ENCODE results near the gene SLC33A1.
"Not testable (repeated sequence)": the region's sequence is repeated elsewhere in the genome, so short reads cannot be mapped to it uniquely, and the experiment has no call there.

Gene SLC33A1

DNA sequence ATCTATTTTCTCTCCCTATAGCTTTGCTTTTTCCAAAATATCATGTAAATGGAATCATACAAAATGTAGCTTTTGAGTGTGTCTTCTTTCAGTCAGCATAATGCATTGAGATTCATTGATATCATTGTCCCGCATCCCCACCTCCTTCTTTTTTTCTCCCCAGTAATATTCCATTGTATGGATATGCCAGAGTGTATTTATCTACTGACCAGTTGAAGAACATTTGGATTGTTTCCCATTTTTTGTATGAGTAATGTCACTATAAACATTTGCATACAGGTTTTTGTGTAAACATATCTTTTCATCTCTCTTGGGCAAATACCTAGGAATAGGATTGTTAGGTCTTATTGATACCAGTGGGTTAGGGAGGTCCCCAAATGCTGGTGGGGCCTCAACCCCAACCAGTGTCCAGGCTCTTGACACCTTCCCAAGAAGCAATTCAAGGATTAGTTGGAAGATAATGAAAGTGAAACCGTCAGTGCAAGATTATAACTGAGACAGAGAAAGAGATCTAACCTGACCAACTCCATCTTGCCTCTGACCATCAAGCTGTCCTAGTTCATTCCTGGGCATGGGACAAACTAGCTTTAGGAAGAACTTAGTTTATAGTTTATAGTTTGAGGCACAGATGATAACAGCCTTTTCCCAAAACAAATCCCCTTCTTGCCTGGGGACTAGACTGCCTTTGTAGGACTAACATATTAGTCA, 7.4 kb upstream of the SLC33A1 start:
- no peak for DNase-seq (ENCODE audit: low spot score)

DNA sequence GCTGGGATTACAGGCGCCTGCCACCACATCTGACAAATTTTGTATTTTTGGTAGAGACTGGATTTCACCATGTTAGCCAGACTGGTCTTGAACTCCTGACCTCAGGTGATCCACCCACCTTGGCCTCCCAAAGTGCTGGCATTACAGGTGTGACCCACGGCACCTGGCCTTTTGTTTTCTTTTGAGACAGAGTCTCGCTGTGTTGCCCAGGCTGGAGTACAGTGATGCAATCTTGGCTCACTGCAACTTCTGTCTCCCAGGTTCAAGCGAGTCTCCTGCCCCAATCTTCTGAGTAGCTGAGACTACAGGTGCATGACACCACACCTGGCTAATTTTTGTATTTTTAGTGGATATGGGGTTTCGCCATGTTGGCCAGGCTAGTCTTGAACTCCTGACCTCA, 6.2 kb upstream of the SLC33A1 start:
- DNase-seq (ENCODE audit: low spot score): not testable (repeated sequence)

DNA sequence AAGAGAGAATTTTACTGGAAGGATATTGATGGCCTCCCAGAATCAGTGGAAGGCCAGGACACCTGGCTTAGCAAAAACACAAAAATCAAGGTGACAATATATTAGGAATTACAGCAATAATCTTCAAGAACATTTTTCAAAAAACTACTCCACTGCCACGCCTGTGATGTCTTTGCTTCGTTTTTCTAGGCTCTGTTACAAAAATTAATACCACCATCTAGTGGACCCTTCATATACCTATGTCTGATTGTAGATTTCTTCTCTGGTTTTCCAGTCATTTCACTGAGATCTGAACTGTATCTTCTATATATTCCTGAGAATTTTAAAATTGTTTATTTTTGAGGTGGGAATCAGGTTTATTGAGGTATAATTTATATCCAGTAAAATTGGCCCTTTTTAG, 5.6 kb upstream of the SLC33A1 start:
- peak; percentile 52 for DNase-seq (ENCODE audit: low spot score)

GRCh38 chr3:155853214-155854140, 750 bp downstream of the SLC33A1 start:
- peak; percentile 37 for DNase-seq (ENCODE audit: low spot score)

- no peak for DNase-seq (ENCODE audit: low spot score)
Measured at GRCh38 chr3:155852341-155852740, 1.9 kb downstream of the SLC33A1 start.

GRCh38 chr3:155849404-155849803, 4.8 kb downstream of the SLC33A1 start:
- not testable (repeated sequence) for DNase-seq (ENCODE audit: low spot score)

DNA sequence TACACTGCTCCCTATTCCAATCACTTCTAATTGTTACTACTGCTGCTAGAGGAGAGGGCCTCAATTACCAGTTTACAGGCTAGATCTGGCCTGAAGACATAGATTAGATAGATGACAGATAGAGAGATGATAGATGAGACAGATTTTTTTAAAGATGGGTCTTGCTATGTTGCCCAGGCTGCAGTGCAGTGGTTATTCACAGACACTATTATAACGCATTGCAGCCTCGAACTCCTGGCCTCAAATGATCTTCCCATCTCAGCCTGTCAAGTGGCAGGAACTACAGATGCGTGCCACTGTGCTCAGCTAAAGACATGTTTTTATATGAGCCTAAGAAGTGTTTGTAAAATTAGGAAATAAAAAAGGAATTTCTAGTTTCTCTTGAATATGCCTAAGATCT, 6.2 kb downstream of the SLC33A1 start:
- DNase-seq (ENCODE audit: low spot score): no peak

DNA sequence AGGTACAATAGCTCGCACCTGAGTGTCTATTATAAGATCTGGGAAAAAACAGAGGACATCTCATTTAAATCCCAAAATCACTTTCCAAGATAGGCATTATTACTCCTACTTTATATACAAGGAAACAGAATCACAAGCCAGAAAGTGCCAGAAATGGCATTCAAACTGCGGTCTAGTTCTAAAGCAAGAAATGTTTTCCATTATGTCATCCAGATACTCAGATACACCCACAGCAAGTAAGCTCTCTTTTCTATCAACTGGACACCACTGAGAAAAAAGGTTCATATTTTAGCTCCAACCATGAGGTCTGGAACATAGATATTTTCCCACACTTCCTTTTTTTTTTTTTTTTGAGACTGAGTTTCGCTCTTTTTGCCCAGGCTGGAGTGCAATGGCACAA, 8.1 kb downstream of the SLC33A1 start:
- DNase-seq (ENCODE audit: low spot score): no peak

- no peak for DNase-seq (ENCODE audit: low spot score)
Measured at GRCh38 chr3:155843569-155843968, 10.7 kb downstream of the SLC33A1 start.

DNA sequence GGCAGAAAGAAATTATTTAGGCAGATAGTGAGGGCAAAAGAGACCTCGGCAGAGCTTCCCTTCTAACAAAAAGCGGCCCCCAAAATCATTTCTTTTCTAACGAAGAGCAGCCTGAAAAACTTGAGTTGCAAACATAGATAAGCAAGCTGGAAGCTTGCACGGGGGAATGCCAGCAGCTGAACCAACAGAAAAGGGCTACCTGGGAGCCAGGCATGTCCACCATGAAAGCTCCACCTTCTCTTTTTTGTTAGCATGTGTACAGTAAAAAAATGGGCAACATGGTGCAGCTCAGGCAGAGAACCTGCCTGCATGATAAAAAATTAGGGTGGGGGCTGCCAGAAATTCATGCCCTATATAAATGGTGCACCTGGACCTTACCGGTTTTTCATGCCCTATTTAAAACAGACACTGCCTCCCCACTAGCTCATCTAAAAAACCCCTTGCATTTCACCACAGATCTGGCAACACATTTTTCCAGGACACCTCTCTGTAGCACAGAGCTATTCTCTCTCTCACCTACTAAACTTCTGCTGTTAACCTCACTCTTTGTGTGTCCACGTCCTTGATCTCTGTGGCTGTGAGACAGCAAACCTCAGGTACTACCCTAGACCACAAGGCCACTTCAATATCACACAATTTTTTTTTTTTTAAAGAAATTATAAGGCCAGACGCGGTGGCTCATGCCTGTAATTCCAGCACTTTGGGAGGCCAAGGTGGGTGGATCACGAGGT, 18.7 kb downstream of the SLC33A1 start:
- DNase-seq (ENCODE audit: low spot score): no peak

- peak; percentile 55 for DNase-seq (ENCODE audit: low spot score)
Measured at GRCh38 chr3:155828490-155829098, 25.6 kb downstream of the SLC33A1 start.

GRCh38 chr3:155815030-155815545, 39.1 kb downstream of the SLC33A1 start:
- no peak for DNase-seq (ENCODE audit: low spot score)

DNA sequence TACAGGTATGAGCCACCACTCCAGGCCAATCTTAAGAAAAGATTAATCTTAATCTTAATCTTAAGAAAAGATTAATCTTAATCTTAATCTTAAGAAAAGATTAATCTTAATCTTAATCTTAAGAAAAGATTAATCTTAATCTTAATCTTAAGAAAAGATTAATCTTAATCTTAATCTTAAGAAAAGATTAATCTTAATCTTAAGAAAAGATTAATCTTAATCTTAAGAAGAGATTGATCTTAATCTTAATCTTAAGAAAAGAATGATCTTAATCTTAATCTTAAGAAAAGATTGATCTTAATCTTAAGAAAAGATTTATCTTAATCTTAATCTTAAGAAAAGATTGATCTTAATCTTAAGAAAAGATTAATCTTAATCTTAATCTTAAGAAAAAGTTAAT, 41.0 kb downstream of the SLC33A1 start:
- not testable (repeated sequence) for DNase-seq (ENCODE audit: low spot score)

- DNase-seq (ENCODE audit: low spot score): no peak
Measured at GRCh38 chr3:155809181-155809580, 45.0 kb downstream of the SLC33A1 start.

DNA sequence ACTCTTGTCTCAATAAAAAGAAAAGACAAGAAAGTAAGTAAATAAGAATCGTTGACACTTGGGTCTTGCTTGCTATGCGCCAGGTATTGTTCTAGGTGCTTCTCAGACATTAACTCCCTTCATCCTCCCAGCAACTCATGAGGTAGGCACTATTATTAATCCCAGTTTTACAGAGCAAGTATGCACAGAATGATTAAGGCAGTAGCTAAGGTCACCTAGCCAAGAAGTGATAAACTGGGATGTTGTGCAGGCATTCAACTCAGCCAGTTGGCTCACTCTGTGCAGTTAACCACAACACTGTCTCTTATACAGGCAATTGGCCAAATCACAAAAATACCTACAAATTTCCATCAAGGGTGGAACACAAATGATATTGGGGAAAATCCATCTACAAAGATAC, 46.4 kb downstream of the SLC33A1 start:
- no peak for DNase-seq (ENCODE audit: low spot score)

- DNase-seq (ENCODE audit: low spot score): peak; percentile 82
Measured at GRCh38 chr3:155805802-155806618, 48.2 kb downstream of the SLC33A1 start, which contains the start of gene C3orf33. Gene C3orf33, minus strand, starts transcription at chr3:155806278. Its CDS starts 26 bp downstream, at chr3:155806252.

- DNase-seq (ENCODE audit: low spot score): peak; percentile 45
Measured at GRCh38 chr3:155805204-155805801, 48.9 kb downstream of the SLC33A1 start.

DNA sequence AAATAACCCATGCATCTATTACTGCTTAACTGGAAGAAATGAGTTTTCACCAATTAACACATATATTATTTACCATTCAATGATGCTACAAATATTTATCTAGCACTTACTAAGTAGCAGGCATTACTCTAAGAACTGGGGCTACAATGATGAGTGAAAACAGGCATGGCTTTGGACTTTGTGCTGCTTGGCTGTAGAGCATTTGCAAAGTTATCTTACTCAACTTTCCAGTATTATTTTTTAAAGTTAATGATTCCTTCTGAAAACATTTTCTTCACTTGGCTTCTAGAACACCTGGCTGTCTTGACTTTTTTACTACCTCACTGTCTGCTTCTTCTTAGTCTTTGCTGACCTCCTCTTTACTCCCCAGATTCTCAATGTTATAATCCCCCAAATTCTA, 49.9 kb downstream of the SLC33A1 start:
- no peak for DNase-seq (ENCODE audit: low spot score)

- DNase-seq (ENCODE audit: low spot score): no peak
Measured at GRCh38 chr3:155792532-155792931, 61.7 kb downstream of the SLC33A1 start.

DNA sequence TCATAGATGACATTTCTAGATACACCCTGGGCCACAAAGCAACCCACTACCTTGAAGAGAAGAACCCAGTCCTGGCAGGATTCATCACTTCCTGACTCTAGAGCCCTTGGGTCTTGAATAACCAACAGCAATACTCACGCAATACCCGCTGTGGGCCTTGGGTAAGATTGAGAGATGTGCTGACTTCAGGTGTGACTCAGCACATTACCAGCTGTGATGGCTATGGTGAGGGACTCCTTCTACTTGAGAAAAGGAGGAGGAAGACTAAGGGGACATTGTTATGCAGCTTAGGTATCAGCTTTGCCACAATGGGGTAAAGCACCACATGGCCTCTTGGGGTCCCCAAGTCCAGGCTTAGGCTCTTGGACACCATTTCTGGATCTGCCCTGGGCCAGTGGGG, 63.0 kb downstream of the SLC33A1 start:
- DNase-seq (ENCODE audit: low spot score): peak; percentile 15

All from hematopoietic multipotent progenitor cell treated with erythropoietin and hydrocortisone succinate and interleukin-3 and kit ligand, for 15 days (in vitro differentiated cells).